A549 (cell line): ENCODE measurements around the gene RELN. TPM values are rescaled to one million over a fixed set of nuclear protein-coding genes. Genes with fewer than 3 reads are reported as not detected.

ENCODE experiments used
- ATAC-seq, 2 experiments: fragments of 200-7000 bp in 1 of 2; fragments of >200 bp in 1 of 2; cut with Nextera tagmentation in 1 of 2; cut with Tn5 transposase in 1 of 2; 3 replicates each; pipeline versions ENCODE4 v1.8.0 to v1.9.1; 2018 to 2020; ENCODE audit warnings: mild to moderate bottlenecking in 1 of 2, moderate library complexity in 1 of 2
- CTCF ChIA-PET: fragments of 300-600 bp; sonication (Branson Sonifier 250); formaldehyde crosslinking; extraction: SDS; loops from one replicate; lab custom pipeline; 2021; ENCODE audit warnings: antibody characterized with exemption, inconsistent platforms; lab: Yijun Ruan, JAX
- POLR2A ChIA-PET: fragments of 350-600 bp; formaldehyde crosslinking; extraction: SDS; loops from one replicate; lab custom pipeline; 2021; ENCODE audit warnings: antibody characterized with exemption, inconsistent platforms; lab: Yijun Ruan, JAX
- DNase-seq, 2 experiments: peaks; one replicate each; pipeline versions ENCODE4 v3.0.0 to v3.0.0-alpha.2; 2011 to 2016; ENCODE audit warnings: low read depth in 1 of 2, low spot score in 1 of 2
- FAIRE-seq: peaks from 2 replicates; lab custom pipeline; 2011; peaks lifted over from hg19 to GRCh38; lab: Jason Lieb, UNC
- H3K27ac ChIP-seq, 2 experiments: fragments of >200 bp; sonication (Bioruptor Twin); formaldehyde crosslinking; 3 replicates each; pipeline ENCODE4 v1.5.1; 2016 to 2017
- H3K4me1 ChIP-seq: fragments of >200 bp; sonication (Bioruptor Twin); formaldehyde crosslinking; 3 replicates; pipeline ENCODE4 v1.6.1; 2016
- H3K4me2 ChIP-seq: fragments of >200 bp; sonication (Bioruptor Twin); formaldehyde crosslinking; 3 replicates; pipeline ENCODE4 v1.6.1; 2016
- H3K4me3 ChIP-seq: fragments of >200 bp; sonication (Bioruptor Twin); formaldehyde crosslinking; 3 replicates; pipeline ENCODE4 v1.5.1; 2016
- H3K9me3 ChIP-seq: fragments of >200 bp; sonication (Bioruptor Twin); formaldehyde crosslinking; 3 replicates; pipeline ENCODE4 v1.6.1; 2016
- ATOH8 ChIP-seq: fragments of 250-450 bp; sonication (Bioruptor Pico); IDR thresholded peaks from 2 replicates; pipeline ENCODE4 v1.5.0; 2020; ENCODE audit warnings: low read depth, mild to moderate bottlenecking, moderate library complexity
- CTCF ChIP-seq: fragments of >200 bp; sonication (Bioruptor Twin); formaldehyde crosslinking; IDR thresholded peaks from 3 replicates; pipeline ENCODE4 v1.5.1; 2016
- ESRRA ChIP-seq: fragments of 150-350 bp; IDR thresholded peaks from 2 replicates; pipeline ENCODE4 v1.6.1; 2014; ENCODE audit warnings: mild to moderate bottlenecking, low read length, borderline replicate concordance
- FOSL2 ChIP-seq, 2 experiments: fragments of 450-650 bp in 1 of 2; fragments of >200 bp in 1 of 2; sonication (Bioruptor Twin) in 1 of 2; formaldehyde crosslinking; IDR thresholded peaks; 2 replicates each; pipeline versions ENCODE4 v1.5.0 to v1.6.1; 2016 to 2020; ENCODE audit warnings: mild to moderate bottlenecking in 1 of 2, moderate library complexity in 1 of 2
- FOXS1 ChIP-seq: fragments of 250-450 bp; sonication (Bioruptor Pico); IDR thresholded peaks from 2 replicates; pipeline ENCODE4 v1.5.0; 2020; ENCODE audit warnings: mild to moderate bottlenecking, moderate library complexity
- HDAC2 ChIP-seq: fragments of 200-600 bp; sonication (generic); IDR thresholded peaks from 2 replicates; pipeline ENCODE4 v1.6.1; 2016
- HOXA7 ChIP-seq: fragments of 250-450 bp; sonication (Bioruptor Pico); IDR thresholded peaks from 2 replicates; pipeline ENCODE4 v1.5.0; 2020; ENCODE audit warnings: mild to moderate bottlenecking, moderate library complexity
- HOXB13 ChIP-seq: fragments of 250-450 bp; sonication (Bioruptor Pico); IDR thresholded peaks from 2 replicates; pipeline ENCODE4 v1.5.0; 2020; ENCODE audit warnings: low read depth, mild to moderate bottlenecking, moderate library complexity
- HOXB5 ChIP-seq: fragments of 250-450 bp; sonication (Bioruptor Pico); IDR thresholded peaks from 2 replicates; pipeline ENCODE4 v1.5.0; 2020; ENCODE audit warnings: mild to moderate bottlenecking, moderate library complexity
- JUN ChIP-seq, 2 experiments: fragments of >200 bp; sonication (Bioruptor Twin); formaldehyde crosslinking; IDR thresholded peaks; 2 replicates in 1 of 2; 3 replicates in 1 of 2; pipeline ENCODE4 v1.6.1; 2016 to 2017
- JUNB ChIP-seq: fragments of >200 bp; sonication (Bioruptor Twin); formaldehyde crosslinking; IDR thresholded peaks from 2 replicates; pipeline ENCODE4 v1.6.1; 2016
- KDM1A ChIP-seq: fragments of 200-600 bp; sonication (generic); IDR thresholded peaks from 2 replicates; pipeline ENCODE4 v1.6.1; 2016; ENCODE audit warnings: low read depth, mild to moderate bottlenecking
- MAZ ChIP-seq: fragments of 150-350 bp; IDR thresholded peaks from 2 replicates; pipeline ENCODE4 v1.6.1; 2014; ENCODE audit warnings: antibody characterized with exemption, low read depth, low read length, borderline replicate concordance
- MYC ChIP-seq: IDR thresholded peaks from 2 replicates; pipeline ENCODE4 v1.6.1; 2012; ENCODE audit warnings: mild to moderate bottlenecking, inconsistent platforms, low read length, improper control_type of control experiment, borderline replicate concordance
- NR3C1 ChIP-seq: fragments of >200 bp; sonication (Bioruptor Twin); formaldehyde crosslinking; IDR thresholded peaks from 3 replicates; pipeline ENCODE4 v1.6.1; 2017
- PBX3 ChIP-seq: IDR thresholded peaks from 2 replicates; pipeline ENCODE4 v1.6.1; 2012
- PHF8 ChIP-seq: fragments of 200-600 bp; sonication (generic); IDR thresholded peaks from 2 replicates; pipeline ENCODE4 v1.6.1; 2016; ENCODE audit warnings: low read depth, mild to moderate bottlenecking, antibody characterized with exemption, moderate library complexity, borderline replicate concordance
- POLR2AphosphoS2 ChIP-seq: conservative IDR thresholded peaks from 2 replicates; pipeline ENCODE4 v1.6.1; 2012; ENCODE audit warnings: low read length, improper control_type of control experiment, inconsistent platforms
- RARB ChIP-seq: fragments of 250-450 bp; sonication (Bioruptor Pico); IDR thresholded peaks from 2 replicates; pipeline ENCODE4 v1.8.0; 2021; ENCODE audit warnings: mild to moderate bottlenecking, moderate library complexity
- RCOR1 ChIP-seq: fragments of 150-350 bp; IDR thresholded peaks from 2 replicates; pipeline ENCODE4 v1.6.1; 2014; ENCODE audit warnings: antibody characterized with exemption, low read length, low read depth
- RFX5 ChIP-seq: fragments of 450-650 bp; IDR thresholded peaks from 2 replicates; pipeline ENCODE4 v1.7.1; 2014; ENCODE audit warnings: antibody characterized with exemption, mild to moderate bottlenecking, moderate library complexity
- RNF2 ChIP-seq: fragments of 200-600 bp; sonication (generic); IDR thresholded peaks from 2 replicates; pipeline ENCODE4 v1.6.1; 2016; ENCODE audit warnings: low read depth, mild to moderate bottlenecking, antibody characterized with exemption, moderate library complexity, borderline replicate concordance
- USF2 ChIP-seq: fragments of 450-650 bp; IDR thresholded peaks from 2 replicates; pipeline ENCODE4 v1.6.1; 2014; ENCODE audit warnings: antibody characterized with exemption
- ZC3H11A ChIP-seq: fragments of 450-650 bp; IDR thresholded peaks from 2 replicates; pipeline ENCODE4 v1.6.1; 2014; ENCODE audit warnings: antibody characterized with exemption, mild to moderate bottlenecking
- WGBS: methylation state at CpG from one replicate; pipeline ENCODE4 v1.1.6; 2017; ENCODE audit errors: missing lambda C conversion rate; 5-methylcytosine and 5-hydroxymethylcytosine counted together
- polyA plus RNA-seq, 4 experiments: library from polyadenylated mRNA; depleted of rRNA in 3 of 4; stranded (reverse); fragments of >200 nt; fragmentation: RNase III in 1 of 4; extraction: RNeasy Plus Mini Kit Qiagen cat#74134 plus additional on column Dnase treatment in 1 of 4; gene quantifications; 2 replicates in 3 of 4; 3 replicates in 1 of 4; pipeline ENCODE4 v1.2.3, GENCODE V29; 2011 to 2017
- TF ChIP-seq, protein P1 (sequence below): fragments of 250-450 bp; sonication (Bioruptor Pico); IDR thresholded peaks from 2 replicates; pipeline ENCODE4 v1.5.0; 2021; ENCODE audit warnings: mild to moderate bottlenecking, moderate library complexity, borderline replicate concordance
- TF ChIP-seq, protein P2 (sequence below): fragments of >200 bp; sonication (Bioruptor Twin); formaldehyde crosslinking; IDR thresholded peaks from 2 replicates; pipeline ENCODE4 v1.6.1; 2016

Gene RELN
- polyA plus RNA-seq, 2 of the 4 experiments (the other 2 are of a cell fraction): not detected

DNA sequence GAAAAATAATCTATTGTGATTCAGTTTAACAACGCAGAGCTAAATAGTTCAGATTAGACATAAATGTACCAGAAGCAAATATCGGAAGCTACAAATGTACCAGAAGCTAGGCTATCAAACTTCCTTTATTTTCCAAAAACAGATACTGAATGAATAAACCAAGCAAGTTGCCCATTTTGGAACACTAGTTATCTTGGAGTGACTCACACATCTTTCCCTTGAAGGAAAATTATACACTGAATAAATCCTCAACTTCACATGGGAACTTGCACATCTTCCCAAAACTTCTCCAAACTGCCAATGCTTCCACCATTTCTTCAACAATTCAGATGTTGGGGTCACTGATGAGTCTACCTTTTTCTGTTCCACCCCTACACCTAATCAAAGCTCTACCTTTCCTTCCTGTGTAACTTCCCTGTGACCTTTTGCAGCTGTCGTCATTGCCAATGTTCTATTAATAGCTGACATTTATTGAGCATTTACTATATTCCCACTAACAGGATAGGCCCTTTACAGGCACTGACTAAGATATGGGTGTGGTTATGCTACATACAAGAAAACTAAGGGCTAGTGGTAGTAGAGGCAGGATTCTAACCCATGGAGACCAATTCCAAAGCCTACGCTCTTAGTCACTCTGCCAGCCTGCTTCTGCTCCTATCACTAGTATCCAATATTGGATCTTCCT is 22.7 kb downstream of the RELN start:
- no peak for FAIRE-seq
- no peak for ATAC-seq

GRCh38 chr7:103964269-103964668 is 25.2 kb downstream of the RELN start:
- no peak for FAIRE-seq
- Histone ChIP-seq H3K9me3 (no peaks in the 10 kb centered on the region), H3K4me3 (no peak overlapping the region), H3K4me2 (no peak overlapping the region), H3K27ac (no peak overlapping the region), H3K4me1 (no peaks in the 10 kb centered on the region)
- DNase-seq: no peak
- no peak for TF ChIP-seq RCOR1
- TF ChIP-seq, protein P1, sequence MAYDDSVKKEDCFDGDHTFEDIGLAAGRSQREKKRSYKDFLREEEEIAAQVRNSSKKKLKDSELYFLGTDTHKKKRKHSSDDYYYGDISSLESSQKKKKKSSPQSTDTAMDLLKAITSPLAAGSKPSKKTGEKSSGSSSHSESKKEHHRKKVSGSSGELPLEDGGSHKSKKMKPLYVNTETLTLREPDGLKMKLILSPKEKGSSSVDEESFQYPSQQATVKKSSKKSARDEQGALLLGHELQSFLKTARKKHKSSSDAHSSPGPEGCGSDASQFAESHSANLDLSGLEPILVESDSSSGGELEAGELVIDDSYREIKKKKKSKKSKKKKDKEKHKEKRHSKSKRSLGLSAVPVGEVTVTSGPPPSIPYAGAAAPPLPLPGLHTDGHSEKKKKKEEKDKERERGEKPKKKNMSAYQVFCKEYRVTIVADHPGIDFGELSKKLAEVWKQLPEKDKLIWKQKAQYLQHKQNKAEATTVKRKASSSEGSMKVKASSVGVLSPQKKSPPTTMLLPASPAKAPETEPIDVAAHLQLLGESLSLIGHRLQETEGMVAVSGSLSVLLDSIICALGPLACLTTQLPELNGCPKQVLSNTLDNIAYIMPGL (CRISPR knock-in tag): no peak
- TF ChIP-seq KDM1A: no peak
- no peak for TF ChIP-seq USF2
- TF ChIP-seq PHF8: no peak
- TF ChIP-seq RNF2: no peak
- TF ChIP-seq HDAC2: no peak
- no peak for TF ChIP-seq RFX5
- no peak for TF ChIP-seq JUN (IDR thresholded peaks at IDR 0.05)
- TF ChIP-seq POLR2AphosphoS2: no peak
- TF ChIP-seq HOXB13: no peak
- CTCF ChIA-PET: no interaction called here
- no peak for ATAC-seq
- POLR2A ChIA-PET: no interaction called here

More for the DNA sequence above, 22.7 kb downstream of the RELN start:
- no peak for TF ChIP-seq CTCF
- TF ChIP-seq, all 56 proteins: peak for 0
- POLR2A ChIA-PET: no interaction called here
- Histone ChIP-seq H3K4me1 (no peaks in the 10 kb centered on the region), H3K27ac (no peak overlapping the region), H3K4me2 (no peak overlapping the region), H3K9me3 (no peaks in the 10 kb centered on the region), H3K4me3 (no peak overlapping the region)
- 44% methylated on average over 4 of the region's 4 CpGs for WGBS
- no peak for DNase-seq
- CTCF ChIA-PET: no interaction called here

- WGBS: 26% methylated on average over 6 of the region's 6 CpGs
- no peak for DNase-seq
- TF ChIP-seq, protein P2, sequence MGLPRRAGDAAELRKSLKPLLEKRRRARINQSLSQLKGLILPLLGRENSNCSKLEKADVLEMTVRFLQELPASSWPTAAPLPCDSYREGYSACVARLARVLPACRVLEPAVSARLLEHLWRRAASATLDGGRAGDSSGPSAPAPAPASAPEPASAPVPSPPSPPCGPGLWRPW: no peak
- TF ChIP-seq MAZ (no peak), ZC3H11A (no peak), MYC (no peak), HOXB5 (CRISPR knock-in tag) (no peak), USF2 (no peak), FOSL2 (IDR thresholded peaks at IDR 0.05) (no peak), FOSL2 (CRISPR knock-in tag; IDR thresholded peaks at IDR 0.05) (no peak), FOXS1 (CRISPR knock-in tag) (no peak), NR3C1 (no peak), ESRRA (no peak), RARB (CRISPR knock-in tag) (no peak), JUNB (no peak), RCOR1 (no peak), PBX3 (no peak), ATOH8 (CRISPR knock-in tag) (no peak), HOXA7 (no peak)
- TF ChIP-seq, all 56 proteins: peak for 0
- ATAC-seq (no peak), FAIRE-seq (no peak)
- no peak overlapping the region for H3K27ac ChIP-seq
- ChIA-PET POLR2A (no interaction called here), CTCF (no interaction called here)
- H3K4me3 ChIP-seq: no peak overlapping the region
- no peak overlapping the region for H3K4me2 ChIP-seq
- H3K4me1 ChIP-seq: no peaks in the 10 kb centered on the region
- no peaks in the 10 kb centered on the region for H3K9me3 ChIP-seq
These were observed 27.4 kb downstream of the RELN start for GRCh38 chr7:103962070-103962469.
